GM12865 (cell line): Measurements from ENCODE around the gene UVSSA.
"Not testable (repeated sequence)": the region's sequence is repeated elsewhere in the genome, so short reads cannot be mapped to it uniquely, and the experiment has no call there.

Source experiments
- DNase-seq: peaks from one replicate; pipeline ENCODE4 v3.0.0; 2010; ENCODE audit warnings: low read depth
- H3K4me3 ChIP-seq: 2 replicates; pipeline ENCODE4 v1.5.1; 2011; ENCODE audit warnings: mild to moderate bottlenecking, low read depth, low read length, control low read depth
- TF ChIP-seq, protein P1 (sequence below): IDR thresholded peaks from 2 replicates; pipeline ENCODE4 v1.5.1; 2011; ENCODE audit warnings: low read length, control low read depth, low read depth, inconsistent platforms; ENCODE audit not compliant: insufficient read depth; ENCODE audit errors: missing control alignments

Gene UVSSA

DNA sequence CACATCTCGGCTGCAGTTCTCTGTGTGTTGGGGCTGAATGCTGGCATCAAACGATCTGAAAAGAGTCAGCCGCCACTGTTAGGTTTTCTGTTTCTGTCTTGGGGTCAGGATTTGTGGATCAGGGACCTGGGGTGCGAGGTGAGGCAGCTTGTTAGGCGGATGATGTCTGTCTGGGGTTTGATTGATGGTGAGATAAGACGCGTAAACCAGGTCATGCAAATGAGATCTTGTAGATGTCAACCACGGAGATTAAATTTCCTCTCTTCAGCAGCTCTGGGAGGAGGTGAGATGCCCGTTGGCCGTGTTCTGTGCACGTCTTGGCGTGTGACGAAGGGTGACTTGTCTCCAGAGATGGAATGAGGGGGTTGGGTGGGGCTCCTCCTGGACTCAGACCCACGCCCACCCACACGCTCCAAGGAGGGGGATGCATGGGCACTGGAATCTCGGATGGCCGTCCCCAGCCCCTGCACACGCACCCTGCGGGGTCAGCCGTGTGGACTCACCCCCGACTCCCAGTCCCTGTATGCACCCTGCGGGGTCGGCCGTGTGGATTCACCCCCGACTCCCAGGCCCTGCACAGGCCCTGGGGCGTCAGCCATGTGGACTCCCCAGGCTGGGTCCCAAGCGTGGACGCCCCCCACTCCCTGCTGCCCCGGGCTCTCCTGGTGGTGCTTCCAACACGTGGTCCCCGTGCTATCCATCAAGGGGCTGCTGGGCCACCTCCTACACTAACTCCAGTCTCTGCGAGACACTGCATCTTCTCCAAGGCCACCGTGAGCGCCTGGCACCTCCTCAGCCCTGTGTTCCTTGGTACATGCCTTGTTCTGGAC lies 16.0 kb upstream of the UVSSA start:
- H3K4me3 ChIP-seq = no peak overlapping the region
- no peak for DNase-seq
- TF ChIP-seq, protein P1, sequence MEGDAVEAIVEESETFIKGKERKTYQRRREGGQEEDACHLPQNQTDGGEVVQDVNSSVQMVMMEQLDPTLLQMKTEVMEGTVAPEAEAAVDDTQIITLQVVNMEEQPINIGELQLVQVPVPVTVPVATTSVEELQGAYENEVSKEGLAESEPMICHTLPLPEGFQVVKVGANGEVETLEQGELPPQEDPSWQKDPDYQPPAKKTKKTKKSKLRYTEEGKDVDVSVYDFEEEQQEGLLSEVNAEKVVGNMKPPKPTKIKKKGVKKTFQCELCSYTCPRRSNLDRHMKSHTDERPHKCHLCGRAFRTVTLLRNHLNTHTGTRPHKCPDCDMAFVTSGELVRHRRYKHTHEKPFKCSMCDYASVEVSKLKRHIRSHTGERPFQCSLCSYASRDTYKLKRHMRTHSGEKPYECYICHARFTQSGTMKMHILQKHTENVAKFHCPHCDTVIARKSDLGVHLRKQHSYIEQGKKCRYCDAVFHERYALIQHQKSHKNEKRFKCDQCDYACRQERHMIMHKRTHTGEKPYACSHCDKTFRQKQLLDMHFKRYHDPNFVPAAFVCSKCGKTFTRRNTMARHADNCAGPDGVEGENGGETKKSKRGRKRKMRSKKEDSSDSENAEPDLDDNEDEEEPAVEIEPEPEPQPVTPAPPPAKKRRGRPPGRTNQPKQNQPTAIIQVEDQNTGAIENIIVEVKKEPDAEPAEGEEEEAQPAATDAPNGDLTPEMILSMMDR = no peak

DNA sequence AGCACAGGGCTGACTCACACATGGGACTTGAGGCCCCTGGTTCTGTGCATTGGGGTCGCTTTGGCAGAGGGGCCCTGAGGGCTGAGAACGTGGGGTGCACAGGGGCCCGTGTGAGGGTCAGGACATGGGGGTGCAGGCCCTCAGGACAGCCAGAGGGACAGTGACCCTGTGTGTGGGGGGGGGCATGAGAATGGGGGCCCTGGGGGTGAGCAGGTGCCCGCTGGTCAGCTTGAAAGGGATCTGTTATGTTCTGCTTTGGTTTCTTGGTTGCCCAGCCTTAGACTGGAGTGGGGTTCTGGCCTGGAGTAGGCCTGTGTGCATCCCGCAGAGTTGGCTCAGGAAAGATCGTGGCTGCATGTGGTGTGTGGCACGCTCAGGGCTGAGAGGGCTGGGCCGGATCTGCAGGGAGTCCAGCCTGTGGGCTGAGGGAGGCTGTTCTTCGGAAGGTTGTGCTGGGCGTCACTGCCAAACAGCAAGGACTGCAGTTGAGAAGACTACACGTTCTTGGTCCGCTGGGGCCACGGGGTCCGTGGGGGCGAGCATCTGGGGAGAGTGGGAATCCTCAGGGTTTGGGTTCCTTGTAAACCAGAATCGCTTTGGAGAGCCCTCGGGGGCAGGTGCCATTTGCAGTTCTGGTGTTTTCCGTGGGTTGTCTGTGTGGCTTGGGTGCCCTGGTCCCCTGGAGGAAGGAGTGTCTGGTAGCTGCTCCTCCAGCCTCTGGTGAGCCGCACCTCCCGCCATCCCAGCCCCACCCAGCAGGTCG lies 15.2 kb upstream of the UVSSA start:
- H3K4me3 ChIP-seq = no peak overlapping the region
- TF ChIP-seq, protein P1 = no peak
- DNase-seq = no peak

- DNase-seq = no peak
- H3K4me3 ChIP-seq = no peak overlapping the region
- TF ChIP-seq, protein P1 = no peak
Observed at GRCh38 chr4:1332686-1333085, 14.3 kb upstream of the UVSSA start.

GRCh38 chr4:1333256-1333655 lies 13.8 kb upstream of the UVSSA start:
- no peak for DNase-seq

GRCh38 chr4:1333851-1334578 lies 13.0 kb upstream of the UVSSA start:
- not testable (repeated sequence) for H3K4me3 ChIP-seq, DNase-seq

More at GRCh38 chr4:1333256-1333655, 13.8 kb upstream of the UVSSA start:
- TF ChIP-seq, protein P1 = no peak
- no peak overlapping the region for H3K4me3 ChIP-seq

DNA sequence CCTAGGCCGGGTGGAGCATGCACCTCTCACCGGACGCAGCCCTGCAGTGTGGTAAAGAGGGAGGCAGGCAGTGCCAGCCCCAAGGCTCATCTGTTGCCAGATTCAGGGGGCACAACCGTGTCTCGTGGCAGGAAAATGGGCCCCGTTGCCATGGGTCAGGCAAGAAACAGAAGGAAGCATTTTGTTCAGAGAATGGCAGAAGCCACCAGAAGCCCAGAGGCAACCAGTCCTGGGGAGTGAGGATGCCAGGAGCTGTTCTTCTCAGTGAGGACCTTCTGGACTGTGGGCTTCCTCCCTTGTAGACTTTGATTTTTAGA lies 12.5 kb upstream of the UVSSA start:
- TF ChIP-seq, protein P1 = no peak
- DNase-seq = no peak
- no peak overlapping the region for H3K4me3 ChIP-seq

DNA sequence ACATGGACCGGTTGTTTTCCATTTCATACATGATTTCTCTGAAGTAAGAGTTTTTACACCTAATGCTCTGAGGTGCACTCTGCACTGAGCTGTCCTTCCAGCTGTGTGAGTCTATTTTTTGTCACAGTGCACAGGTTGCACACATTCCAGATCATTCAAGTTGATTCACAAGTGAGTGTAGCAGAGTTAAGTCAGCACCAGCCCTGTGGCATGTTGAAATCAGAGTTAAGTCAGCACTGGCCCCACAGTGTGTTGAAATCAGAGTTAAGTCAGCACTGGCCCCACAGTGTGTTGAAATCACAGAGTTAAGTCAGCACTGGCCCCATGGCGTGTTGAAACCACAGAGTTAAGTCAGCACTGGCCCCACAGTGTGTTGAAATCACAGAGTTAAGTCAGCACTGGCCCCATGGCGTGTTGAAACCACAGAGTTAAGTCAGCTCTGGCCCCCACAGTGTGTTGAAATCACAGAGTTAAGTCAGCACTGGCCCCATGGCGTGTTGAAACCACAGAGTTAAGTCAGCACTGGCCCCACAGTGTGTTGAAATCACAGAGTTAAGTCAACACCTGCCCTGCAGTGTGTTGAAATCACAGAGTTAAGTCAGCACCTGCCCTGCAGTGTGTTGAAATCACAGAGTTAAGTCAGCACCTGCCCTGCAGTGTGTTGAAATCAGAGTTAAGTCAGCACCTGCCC lies 11.7 kb upstream of the UVSSA start:
- not testable (repeated sequence) for H3K4me3 ChIP-seq, DNase-seq
